Suppressor macrophage treated with lipopolysaccharide for 1 hour (primary cell): Measurements from ENCODE around the gene GAREM1.
"Not testable (repeated sequence)": the region's sequence is repeated elsewhere in the genome, so short reads cannot be mapped to it uniquely, and the experiment has no call there.

Source experiments
- DNase-seq, 3 donors: peaks; one replicate each; pipeline ENCODE4 v3.0.0-alpha.2; 2020 to 2022

The GAREM1 gene

GRCh38 chr18:32366586-32367538 lies 103.8 kb downstream of the GAREM1 start:
- no peak for DNase-seq

GRCh38 chr18:32362484-32362883 lies 108.2 kb downstream of the GAREM1 start:
- no peak for DNase-seq

GRCh38 chr18:32360682-32361345 lies 109.9 kb downstream of the GAREM1 start:
- no peak for DNase-seq

GRCh38 chr18:32358529-32358928 lies 112.2 kb downstream of the GAREM1 start:
- no peak for DNase-seq

- DNase-seq: no peak
Observed at GRCh38 chr18:32358075-32358474, 112.6 kb downstream of the GAREM1 start.

GRCh38 chr18:32355896-32356295 lies 114.8 kb downstream of the GAREM1 start:
- DNase-seq: no peak

GRCh38 chr18:32354518-32354917 lies 116.2 kb downstream of the GAREM1 start:
- DNase-seq: no peak

- no peak for DNase-seq
Observed at GRCh38 chr18:32353257-32353656, 117.4 kb downstream of the GAREM1 start.

GRCh38 chr18:32351032-32351431 lies 119.7 kb downstream of the GAREM1 start:
- DNase-seq: no peak

GRCh38 chr18:32349728-32350395 lies 120.8 kb downstream of the GAREM1 start:
- DNase-seq: peak; percentile 8 to 27 (median 23)

GRCh38 chr18:32346671-32347070 lies 124.0 kb downstream of the GAREM1 start:
- no peak for DNase-seq

- no peak for DNase-seq
Observed at GRCh38 chr18:32343634-32344033, 127.0 kb downstream of the GAREM1 start.

- not testable (repeated sequence) for DNase-seq
Observed at GRCh38 chr18:32341112-32341511, 129.6 kb downstream of the GAREM1 start.

- DNase-seq: no peak
Observed at GRCh38 chr18:32339045-32339444, 131.6 kb downstream of the GAREM1 start.

- no peak for DNase-seq
Observed at GRCh38 chr18:32337821-32338220, 132.9 kb downstream of the GAREM1 start.

GRCh38 chr18:32337347-32337746 lies 133.3 kb downstream of the GAREM1 start:
- DNase-seq: no peak

GRCh38 chr18:32335228-32335627 lies 135.5 kb downstream of the GAREM1 start:
- no peak for DNase-seq

- DNase-seq: no peak
Observed at GRCh38 chr18:32333781-32334180, 136.9 kb downstream of the GAREM1 start.

GRCh38 chr18:32332708-32333107 lies 138.0 kb downstream of the GAREM1 start:
- DNase-seq: no peak

- no peak for DNase-seq
Observed at GRCh38 chr18:32328974-32329373, 141.7 kb downstream of the GAREM1 start.

GRCh38 chr18:32328379-32328778 lies 142.3 kb downstream of the GAREM1 start:
- no peak for DNase-seq

GRCh38 chr18:32326450-32327308 lies 144.0 kb downstream of the GAREM1 start:
- no peak for DNase-seq

- DNase-seq: no peak
Observed at GRCh38 chr18:32324181-32324580, 146.5 kb downstream of the GAREM1 start.
